ENCODE results near the gene MYBBP1A.

MYBBP1A gene

GRCh38 chr17:4576161-4576558 lies 21.0 kb upstream of the MYBBP1A start:
- Histone ChIP-seq H4K20me1 (ENCODE audit: control insufficient read depth, insufficient read depth, low read depth, low read length) (no peaks in the 10 kb centered on the region), H3K9me3 (ENCODE audit: control insufficient read depth, insufficient read depth, low read length) (no peaks in the 10 kb centered on the region), H3K79me2 (ENCODE audit: control insufficient read depth, low read length) (no peaks in the 10 kb centered on the region), H3K4me1 (ENCODE audit: control insufficient read depth, low read length) (no peaks in the 10 kb centered on the region), H3F3A (ENCODE audit: control insufficient read depth, insufficient read depth) (no peaks in the 10 kb centered on the region), H3K4me2 (ENCODE audit: low read length) (no peak overlapping the region), H3K36me3 (ENCODE audit: control insufficient read depth, low read length) (no peaks in the 10 kb centered on the region), H3K27me3 (ENCODE audit: control insufficient read depth, low read length) (peaks cover 8% of the 10 kb centered on the region; the same call in 1 of the 2 replicates), H3K27ac (ENCODE audit: low read depth, low read length) (no peak overlapping the region), H3K4me3 (ENCODE audit: low read length) (no peak overlapping the region), H3K9me2 (replicated peaks; ENCODE audit: control insufficient read depth, low read length) (no peaks in the 10 kb centered on the region)
- TF ChIP-seq EZH2phosphoT487 (IDR thresholded peaks at IDR 0.05; ENCODE audit: borderline replicate concordance, low read length) = no peak
- TF ChIP-seq CTCF (IDR thresholded peaks at IDR 0.05; ENCODE audit: low read depth, low read length, poor library complexity, severe bottlenecking) = no peak

GRCh38 chr17:4574448-4575045 lies 19.4 kb upstream of the MYBBP1A start:
- H3F3A ChIP-seq (ENCODE audit: control insufficient read depth, insufficient read depth) = no peaks in the 10 kb centered on the region
- no peaks in the 10 kb centered on the region for H3K36me3 ChIP-seq (ENCODE audit: control insufficient read depth, low read length)
- no peaks in the 10 kb centered on the region for H3K79me2 ChIP-seq (ENCODE audit: control insufficient read depth, low read length)
- H3K4me2 ChIP-seq (ENCODE audit: low read length) = no peak overlapping the region
- H3K9me3 ChIP-seq (ENCODE audit: control insufficient read depth, insufficient read depth, low read length) = no peaks in the 10 kb centered on the region
- no peaks in the 10 kb centered on the region for H4K20me1 ChIP-seq (ENCODE audit: control insufficient read depth, insufficient read depth, low read depth, low read length)
- H3K27ac ChIP-seq (ENCODE audit: low read depth, low read length) = no peak overlapping the region
- H3K4me1 ChIP-seq (ENCODE audit: control insufficient read depth, low read length) = 0 out of 2 replicates have a peak, but pooled peaks cover 4% of the 10 kb centered on the region
- no peaks in the 10 kb centered on the region for H3K9me2 ChIP-seq (replicated peaks; ENCODE audit: control insufficient read depth, low read length)
- H3K4me3 ChIP-seq (ENCODE audit: low read length) = no peak overlapping the region
- H3K27me3 ChIP-seq (ENCODE audit: control insufficient read depth, low read length) = peaks cover 18% of the 10 kb centered on the region
- TF ChIP-seq CTCF (IDR thresholded peaks at IDR 0.05; ENCODE audit: low read depth, low read length, poor library complexity, severe bottlenecking) (no peak), EZH2phosphoT487 (IDR thresholded peaks at IDR 0.05; ENCODE audit: borderline replicate concordance, low read length) (no peak)

DNA sequence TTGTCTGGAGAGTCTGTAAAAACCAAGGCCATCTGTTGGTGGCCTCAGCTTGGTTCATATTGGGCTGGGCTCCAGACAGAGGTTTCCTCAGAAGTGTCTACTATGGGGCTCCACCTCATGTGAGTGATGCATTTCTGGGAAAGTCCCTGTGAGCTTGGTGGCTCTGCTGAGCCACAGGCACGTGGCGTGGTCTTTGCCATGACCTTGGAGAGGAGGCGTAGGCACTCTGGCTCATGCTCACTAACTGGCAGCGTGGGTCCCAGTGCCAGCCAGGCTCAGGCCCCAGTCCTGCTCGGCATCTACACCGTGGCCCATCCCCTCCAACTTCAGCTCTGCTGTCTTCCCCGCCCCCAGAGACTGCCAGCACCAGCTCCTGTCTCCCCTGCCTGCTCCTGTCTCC lies 18.5 kb upstream of the MYBBP1A start:
- no peak for TF ChIP-seq CTCF (IDR thresholded peaks at IDR 0.05; ENCODE audit: low read depth, low read length, poor library complexity, severe bottlenecking)
- no peak for TF ChIP-seq EZH2phosphoT487 (IDR thresholded peaks at IDR 0.05; ENCODE audit: borderline replicate concordance, low read length)
- H3K4me3 ChIP-seq (ENCODE audit: low read length) = no peak overlapping the region
- no peak overlapping the region for H3K27ac ChIP-seq (ENCODE audit: low read depth, low read length)
- H4K20me1 ChIP-seq (ENCODE audit: control insufficient read depth, insufficient read depth, low read depth, low read length) = no peaks in the 10 kb centered on the region
- H3F3A ChIP-seq (ENCODE audit: control insufficient read depth, insufficient read depth) = no peaks in the 10 kb centered on the region
- no peaks in the 10 kb centered on the region for H3K9me3 ChIP-seq (ENCODE audit: control insufficient read depth, insufficient read depth, low read length)
- H3K9me2 ChIP-seq (replicated peaks; ENCODE audit: control insufficient read depth, low read length) = no peaks in the 10 kb centered on the region
- no peak overlapping the region for H3K4me2 ChIP-seq (ENCODE audit: low read length)
- peaks cover 18% of the 10 kb centered on the region for H3K27me3 ChIP-seq (ENCODE audit: control insufficient read depth, low read length)
- H3K36me3 ChIP-seq (ENCODE audit: control insufficient read depth, low read length) = no peaks in the 10 kb centered on the region
- H3K79me2 ChIP-seq (ENCODE audit: control insufficient read depth, low read length) = no peaks in the 10 kb centered on the region
- H3K4me1 ChIP-seq (ENCODE audit: control insufficient read depth, low read length) = 0 out of 2 replicates have a peak, but pooled peaks cover 4% of the 10 kb centered on the region

Measured in DOHH2 (cell line).